Measurements from ENCODE around the gene CERKL. TPM values are rescaled to one million over a fixed set of nuclear protein-coding genes. Genes with fewer than 3 reads are reported as not detected.

CERKL gene
- total and polyA plus RNA-seq, 2 experiments from 2014 or later: 0.32 to 0.69 TPM

DNA sequence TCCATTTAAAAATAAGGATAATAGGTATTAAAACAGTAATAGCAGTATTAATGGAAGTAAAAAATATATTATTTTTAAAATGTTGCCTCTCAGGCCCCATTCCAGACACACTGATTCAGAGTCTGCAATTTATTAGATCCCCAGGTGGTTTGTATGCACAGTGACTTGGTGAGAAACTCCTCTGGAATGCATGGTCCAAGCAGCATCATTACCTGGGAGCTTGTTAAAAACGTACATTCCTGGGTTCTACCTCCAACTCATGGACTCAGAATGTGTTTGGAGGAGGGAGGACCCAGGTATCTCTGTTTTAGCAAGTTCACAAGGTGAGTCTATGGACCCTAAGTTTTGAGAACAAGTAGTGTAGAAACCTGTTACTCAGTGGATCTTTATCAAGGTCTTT lies 104.1 kb downstream of the CERKL start (continued):
- TF ChIP-seq, protein P1, sequence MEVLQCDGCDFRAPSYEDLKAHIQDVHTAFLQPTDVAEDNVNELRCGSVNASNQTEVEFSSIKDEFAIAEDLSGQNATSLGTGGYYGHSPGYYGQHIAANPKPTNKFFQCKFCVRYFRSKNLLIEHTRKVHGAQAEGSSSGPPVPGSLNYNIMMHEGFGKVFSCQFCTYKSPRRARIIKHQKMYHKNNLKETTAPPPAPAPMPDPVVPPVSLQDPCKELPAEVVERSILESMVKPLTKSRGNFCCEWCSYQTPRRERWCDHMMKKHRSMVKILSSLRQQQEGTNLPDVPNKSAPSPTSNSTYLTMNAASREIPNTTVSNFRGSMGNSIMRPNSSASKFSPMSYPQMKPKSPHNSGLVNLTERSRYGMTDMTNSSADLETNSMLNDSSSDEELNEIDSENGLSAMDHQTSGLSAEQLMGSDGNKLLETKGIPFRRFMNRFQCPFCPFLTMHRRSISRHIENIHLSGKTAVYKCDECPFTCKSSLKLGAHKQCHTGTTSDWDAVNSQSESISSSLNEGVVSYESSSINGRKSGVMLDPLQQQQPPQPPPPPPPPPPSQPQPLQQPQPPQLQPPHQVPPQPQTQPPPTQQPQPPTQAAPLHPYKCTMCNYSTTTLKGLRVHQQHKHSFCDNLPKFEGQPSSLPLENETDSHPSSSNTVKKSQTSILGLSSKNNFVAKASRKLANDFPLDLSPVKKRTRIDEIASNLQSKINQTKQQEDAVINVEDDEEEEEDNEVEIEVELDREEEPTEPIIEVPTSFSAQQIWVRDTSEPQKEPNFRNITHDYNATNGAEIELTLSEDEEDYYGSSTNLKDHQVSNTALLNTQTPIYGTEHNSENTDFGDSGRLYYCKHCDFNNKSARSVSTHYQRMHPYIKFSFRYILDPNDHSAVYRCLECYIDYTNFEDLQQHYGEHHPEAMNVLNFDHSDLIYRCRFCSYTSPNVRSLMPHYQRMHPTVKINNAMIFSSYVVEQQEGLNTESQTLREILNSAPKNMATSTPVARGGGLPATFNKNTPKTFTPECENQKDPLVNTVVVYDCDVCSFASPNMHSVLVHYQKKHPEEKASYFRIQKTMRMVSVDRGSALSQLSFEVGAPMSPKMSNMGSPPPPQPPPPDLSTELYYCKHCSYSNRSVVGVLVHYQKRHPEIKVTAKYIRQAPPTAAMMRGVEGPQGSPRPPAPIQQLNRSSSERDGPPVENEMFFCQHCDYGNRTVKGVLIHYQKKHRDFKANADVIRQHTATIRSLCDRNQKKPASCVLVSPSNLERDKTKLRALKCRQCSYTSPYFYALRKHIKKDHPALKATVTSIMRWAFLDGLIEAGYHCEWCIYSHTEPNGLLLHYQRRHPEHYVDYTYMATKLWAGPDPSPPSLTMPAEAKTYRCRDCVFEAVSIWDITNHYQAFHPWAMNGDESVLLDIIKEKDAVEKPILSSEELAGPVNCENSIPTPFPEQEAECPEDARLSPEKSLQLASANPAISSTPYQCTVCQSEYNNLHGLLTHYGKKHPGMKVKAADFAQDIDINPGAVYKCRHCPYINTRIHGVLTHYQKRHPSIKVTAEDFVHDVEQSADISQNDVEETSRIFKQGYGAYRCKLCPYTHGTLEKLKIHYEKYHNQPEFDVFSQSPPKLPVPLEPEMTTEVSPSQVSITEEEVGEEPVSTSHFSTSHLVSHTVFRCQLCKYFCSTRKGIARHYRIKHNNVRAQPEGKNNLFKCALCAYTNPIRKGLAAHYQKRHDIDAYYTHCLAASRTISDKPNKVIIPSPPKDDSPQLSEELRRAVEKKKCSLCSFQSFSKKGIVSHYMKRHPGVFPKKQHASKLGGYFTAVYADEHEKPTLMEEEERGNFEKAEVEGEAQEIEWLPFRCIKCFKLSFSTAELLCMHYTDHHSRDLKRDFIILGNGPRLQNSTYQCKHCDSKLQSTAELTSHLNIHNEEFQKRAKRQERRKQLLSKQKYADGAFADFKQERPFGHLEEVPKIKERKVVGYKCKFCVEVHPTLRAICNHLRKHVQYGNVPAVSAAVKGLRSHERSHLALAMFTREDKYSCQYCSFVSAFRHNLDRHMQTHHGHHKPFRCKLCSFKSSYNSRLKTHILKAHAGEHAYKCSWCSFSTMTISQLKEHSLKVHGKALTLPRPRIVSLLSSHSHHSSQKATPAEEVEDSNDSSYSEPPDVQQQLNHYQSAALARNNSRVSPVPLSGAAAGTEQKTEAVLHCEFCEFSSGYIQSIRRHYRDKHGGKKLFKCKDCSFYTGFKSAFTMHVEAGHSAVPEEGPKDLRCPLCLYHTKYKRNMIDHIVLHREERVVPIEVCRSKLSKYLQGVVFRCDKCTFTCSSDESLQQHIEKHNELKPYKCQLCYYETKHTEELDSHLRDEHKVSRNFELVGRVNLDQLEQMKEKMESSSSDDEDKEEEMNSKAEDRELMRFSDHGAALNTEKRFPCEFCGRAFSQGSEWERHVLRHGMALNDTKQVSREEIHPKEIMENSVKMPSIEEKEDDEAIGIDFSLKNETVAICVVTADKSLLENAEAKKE (CRISPR knock-in tag; IDR thresholded peaks at IDR 0.05): no peak
- no peak for TF ChIP-seq ZNF331 (CRISPR knock-in tag; IDR thresholded peaks at IDR 0.05; ENCODE audit: low read depth)
- no peak for TF ChIP-seq EZH2phosphoT487 (IDR thresholded peaks at IDR 0.05; ENCODE audit: unreplicated experiment)
- TF ChIP-seq NANOG (IDR thresholded peaks at IDR 0.05; ENCODE audit: borderline replicate concordance): no peak

DNA sequence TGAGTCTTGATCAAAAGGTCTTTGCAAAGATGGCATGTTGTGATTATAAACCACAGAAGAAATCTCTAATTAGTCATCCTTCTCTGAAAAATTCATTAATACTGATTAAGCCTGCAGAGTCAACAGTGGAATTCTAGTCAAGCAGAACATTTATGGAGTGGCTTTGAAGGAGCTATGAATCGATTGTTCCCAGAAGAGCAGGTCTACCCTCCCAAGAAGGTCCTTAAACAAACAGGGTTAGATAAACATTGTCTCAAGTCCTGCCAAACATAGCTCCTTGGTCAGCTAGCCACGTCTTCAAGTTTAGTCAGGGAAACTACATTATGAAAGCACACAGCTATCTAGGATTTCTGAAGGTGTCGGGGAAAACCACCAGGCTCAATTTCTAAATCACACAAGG lies 110.8 kb downstream of the CERKL start:
- Mint-ChIP-seq H3K36me3 (ENCODE audit: low read depth) (no peaks in the 10 kb centered on the region), H3K4me3 (no peak overlapping the region), H3K27me3 (ENCODE audit: insufficient read depth, low read depth, poor library complexity) (peaks cover 2% of the 10 kb centered on the region), H3K27ac (no peak overlapping the region), H3K4me1 (peaks cover 3% of the 10 kb centered on the region; the same call in 1 of the 3 replicates), H3K9me3 (peaks cover 3% of the 10 kb centered on the region; the same call in 1 of the 3 replicates)
- Histone ChIP-seq H3K27ac (ENCODE audit: low read depth) (no peak overlapping the region), H3K36me3 (ENCODE audit: insufficient read depth) (no peaks in the 10 kb centered on the region), H3K9me2 (ENCODE audit: insufficient read depth) (no peaks in the 10 kb centered on the region; the same call in 1 of the 2 replicates), H3K79me2 (replicated peaks; ENCODE audit: insufficient read depth) (no peaks in the 10 kb centered on the region), H2AFZ (no peak overlapping the region), H3K4me3 (no peak overlapping the region), H3K4me2 (no peak overlapping the region), H3F3A (replicated peaks; ENCODE audit: low read depth) (no peaks in the 10 kb centered on the region), H3K4me1 (ENCODE audit: insufficient read depth) (no peaks in the 10 kb centered on the region), H4K20me1 (replicated peaks; ENCODE audit: insufficient read depth) (no peaks in the 10 kb centered on the region), H3K27me3 (ENCODE audit: insufficient read depth) (no peaks in the 10 kb centered on the region)
- ATAC-seq (no peak), DNase-seq (ENCODE audit: low spot score) (no peak)
- TF ChIP-seq, protein P2, sequence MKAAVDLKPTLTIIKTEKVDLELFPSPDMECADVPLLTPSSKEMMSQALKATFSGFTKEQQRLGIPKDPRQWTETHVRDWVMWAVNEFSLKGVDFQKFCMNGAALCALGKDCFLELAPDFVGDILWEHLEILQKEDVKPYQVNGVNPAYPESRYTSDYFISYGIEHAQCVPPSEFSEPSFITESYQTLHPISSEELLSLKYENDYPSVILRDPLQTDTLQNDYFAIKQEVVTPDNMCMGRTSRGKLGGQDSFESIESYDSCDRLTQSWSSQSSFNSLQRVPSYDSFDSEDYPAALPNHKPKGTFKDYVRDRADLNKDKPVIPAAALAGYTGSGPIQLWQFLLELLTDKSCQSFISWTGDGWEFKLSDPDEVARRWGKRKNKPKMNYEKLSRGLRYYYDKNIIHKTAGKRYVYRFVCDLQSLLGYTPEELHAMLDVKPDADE (IDR thresholded peaks at IDR 0.05): no peak
- no peak for TF ChIP-seq POLR2AphosphoS5 (IDR thresholded peaks at IDR 0.05; ENCODE audit: low read depth)

Measured in GM23338 (cell line).